HEK293 (cell line): ENCODE data around the gene ARHGAP4.
A peak's percentile ranks its signal among the peaks of the same experiment; 100 is the strongest.

ENCODE experiments used
- CTCF ChIA-PET: fragments of 350-600 bp; formaldehyde crosslinking; extraction: SDS; loops from one replicate; lab custom pipeline; 2021; ENCODE audit warnings: antibody characterized with exemption; lab: Yijun Ruan, JAX
- POLR2A ChIA-PET: fragments of 300-600 bp; formaldehyde crosslinking; extraction: SDS; loops from one replicate; lab custom pipeline; 2020; ENCODE audit warnings: antibody characterized with exemption, inconsistent platforms; lab: Yijun Ruan, JAX
- H3K27ac ChIP-seq: fragments of 200-500 bp; sonication (Bioruptor generic); 2 replicates; pipeline ENCODE4 v1.5.1; 2014; ENCODE audit warnings: low read depth, low read length, control low read depth, inconsistent platforms; ENCODE audit errors: extremely low read depth
- H3K36me3 ChIP-seq, 2 experiments: fragments of 200-500 bp in 1 of 2; sonication (Bioruptor generic) in 1 of 2; 1 replicate in 1 of 2; 2 replicates in 1 of 2; pipeline ENCODE4 v1.5.1; 2014 to 2017; ENCODE audit warnings: inconsistent platforms in 2 of 2, low read length in 2 of 2; ENCODE audit not compliant: control insufficient read depth in 2 of 2, insufficient read depth in 1 of 2
- H3K4me1 ChIP-seq: fragments of 200-500 bp; sonication (Bioruptor generic); 2 replicates; pipeline ENCODE4 v1.5.1; 2014; ENCODE audit warnings: mild to moderate bottlenecking, low read length, inconsistent platforms; ENCODE audit not compliant: control insufficient read depth, insufficient read depth
- H3K4me3 ChIP-seq: 2 replicates; pipeline ENCODE4 v1.5.1; 2011; ENCODE audit warnings: low read depth, mild to moderate bottlenecking, control low read depth, low read length, moderate library complexity
- H3K9me3 ChIP-seq: fragments of 200-500 bp; sonication (Bioruptor generic); 2 replicates; pipeline ENCODE4 v1.5.1; 2014; ENCODE audit warnings: low read depth, low read length, inconsistent platforms; ENCODE audit not compliant: control insufficient read depth, insufficient read depth
- AEBP2 ChIP-seq: fragments of 450-650 bp; formaldehyde crosslinking; IDR thresholded peaks from 2 replicates; pipeline ENCODE4 v1.5.1; 2016; ENCODE audit warnings: missing biosample characterization, missing genetic modification characterization, borderline replicate concordance
- PRDM10 ChIP-seq: fragments of 450-650 bp; formaldehyde crosslinking; IDR thresholded peaks from 2 replicates; pipeline ENCODE4 v1.5.1; 2016; ENCODE audit warnings: missing biosample characterization, missing genetic modification characterization
- SCRT2 ChIP-seq: fragments of 450-650 bp; formaldehyde crosslinking; IDR thresholded peaks from 2 replicates; pipeline ENCODE4 v1.5.1; 2016; ENCODE audit warnings: missing biosample characterization, missing genetic modification characterization
- TCF7L2 ChIP-seq: IDR thresholded peaks from 2 replicates; pipeline ENCODE4 v1.6.1; 2011; ENCODE audit warnings: low read depth, mild to moderate bottlenecking, inconsistent platforms, low read length, moderate library complexity, borderline replicate concordance
- ZBTB17 ChIP-seq: fragments of 450-650 bp; formaldehyde crosslinking; IDR thresholded peaks from 2 replicates; pipeline ENCODE4 v1.5.1; 2016; ENCODE audit warnings: missing biosample characterization, missing genetic modification characterization
- ZBTB44 ChIP-seq: fragments of 450-650 bp; IDR thresholded peaks from 2 replicates; pipeline ENCODE4 v1.5.1; 2018; ENCODE audit warnings: missing biosample characterization, mild to moderate bottlenecking, missing genetic modification characterization
- ZNF146 ChIP-seq: fragments of 450-650 bp; formaldehyde crosslinking; IDR thresholded peaks from 2 replicates; pipeline ENCODE4 v1.5.1; 2016; ENCODE audit warnings: missing biosample characterization, missing genetic modification characterization
- ZNF169 ChIP-seq: fragments of 450-650 bp; formaldehyde crosslinking; IDR thresholded peaks from 2 replicates; pipeline ENCODE4 v1.5.1; 2016; ENCODE audit warnings: missing biosample characterization, missing genetic modification characterization
- ZNF2 ChIP-seq: fragments of 450-650 bp; formaldehyde crosslinking; IDR thresholded peaks from 2 replicates; pipeline ENCODE4 v1.5.1; 2016; ENCODE audit warnings: missing biosample characterization, missing genetic modification characterization
- ZNF214 ChIP-seq: fragments of 450-650 bp; formaldehyde crosslinking; IDR thresholded peaks from 2 replicates; pipeline ENCODE4 v1.5.1; 2017; ENCODE audit warnings: missing biosample characterization, mild to moderate bottlenecking, missing genetic modification characterization, borderline replicate concordance
- ZNF23 ChIP-seq: fragments of 450-650 bp; formaldehyde crosslinking; IDR thresholded peaks from 2 replicates; pipeline ENCODE4 v1.5.1; 2016; ENCODE audit warnings: missing biosample characterization, missing genetic modification characterization, borderline replicate concordance
- ZNF280D ChIP-seq: fragments of 450-650 bp; formaldehyde crosslinking; IDR thresholded peaks from 2 replicates; pipeline ENCODE4 v1.5.1; 2016; ENCODE audit warnings: missing biosample characterization, missing genetic modification characterization
- ZNF354C ChIP-seq: fragments of 450-650 bp; formaldehyde crosslinking; IDR thresholded peaks from 2 replicates; pipeline ENCODE4 v1.5.1; 2016; ENCODE audit warnings: missing biosample characterization, missing genetic modification characterization, low read depth, borderline replicate concordance
- ZNF398 ChIP-seq: fragments of 450-650 bp; formaldehyde crosslinking; IDR thresholded peaks from 2 replicates; pipeline ENCODE4 v1.5.1; 2017; ENCODE audit warnings: missing biosample characterization, missing genetic modification characterization
- ZNF423 ChIP-seq: fragments of 450-650 bp; formaldehyde crosslinking; IDR thresholded peaks from 2 replicates; pipeline ENCODE4 v1.5.1; 2016; ENCODE audit warnings: missing biosample characterization, missing genetic modification characterization
- ZNF548 ChIP-seq: fragments of 450-650 bp; formaldehyde crosslinking; IDR thresholded peaks from 2 replicates; pipeline ENCODE4 v1.5.1; 2016; ENCODE audit warnings: missing biosample characterization, missing genetic modification characterization
- ZNF555 ChIP-seq: fragments of 450-650 bp; formaldehyde crosslinking; conservative IDR thresholded peaks from 2 replicates; pipeline ENCODE4 v1.5.1; 2017; ENCODE audit warnings: missing biosample characterization, mild to moderate bottlenecking, missing genetic modification characterization, inconsistent platforms
- ZNF660 ChIP-seq: fragments of 450-650 bp; IDR thresholded peaks from 2 replicates; pipeline ENCODE4 v1.5.1; 2018; ENCODE audit warnings: missing biosample characterization, mild to moderate bottlenecking, missing genetic modification characterization
- ZNF704 ChIP-seq: fragments of 450-650 bp; formaldehyde crosslinking; IDR thresholded peaks from 2 replicates; pipeline ENCODE4 v1.5.1; 2016; ENCODE audit warnings: missing biosample characterization, missing genetic modification characterization
- ZNF837 ChIP-seq: fragments of 450-650 bp; formaldehyde crosslinking; IDR thresholded peaks from 2 replicates; pipeline ENCODE4 v1.5.1; 2016; ENCODE audit warnings: missing biosample characterization, missing genetic modification characterization
- ZSCAN18 ChIP-seq: fragments of 450-650 bp; formaldehyde crosslinking; IDR thresholded peaks from 2 replicates; pipeline ENCODE4 v1.5.1; 2016; ENCODE audit warnings: missing biosample characterization, missing genetic modification characterization

The ARHGAP4 gene

GRCh38 chrX:153900831-153901752, 25.0 kb downstream of the ARHGAP4 start:
- POLR2A ChIA-PET = interaction anchor here (0.9 to 1.2 kb wide), 2 partner anchors 27 to 82 kb away, joined by 3 read pairs; no protein-coding TSS in a partner anchor
- no peaks in the 10 kb centered on the region for H3K36me3 ChIP-seq
- H3K9me3 ChIP-seq = no peaks in the 10 kb centered on the region; the same call in 1 of the 2 replicates
- no peak overlapping the region for H3K4me3 ChIP-seq
- H3K27ac ChIP-seq = no peak overlapping the region
- no peaks in the 10 kb centered on the region for H3K4me1 ChIP-seq
- CTCF ChIA-PET = interaction anchor here (0.6 to 1.1 kb wide), 2 partner anchors 52 to 151 kb away, joined by 3 read pairs; no protein-coding TSS in a partner anchor
- TF ChIP-seq ZNF214 (tag by site-specific recombination) (no peak), ZNF837 (tag by site-specific recombination) (no peak), ZNF398 (tag by site-specific recombination) (peak; percentile 64), ZNF704 (tag by site-specific recombination) (no peak), ZNF280D (no peak), ZBTB44 (tag by site-specific recombination) (no peak), ZNF660 (no peak), ZNF555 (tag by site-specific recombination) (no peak), AEBP2 (no peak), ZNF2 (tag by site-specific recombination) (no peak), ZNF548 (tag by site-specific recombination) (0 out of 2 replicates have a peak, but pooled peaks have one; percentile 30), ZNF23 (no peak), TCF7L2 (no peak), ZNF354C (tag by site-specific recombination) (no peak), ZNF169 (tag by site-specific recombination) (no peak), ZNF146 (no peak), ZNF423 (no peak), ZSCAN18 (no peak), PRDM10 (no peak), SCRT2 (tag by site-specific recombination) (no peak), ZBTB17 (tag by site-specific recombination) (0 out of 2 replicates have a peak, but pooled peaks have one; percentile 4)
